ENCODE measurements around the gene SAMSN1. TPM values are rescaled to one million over a fixed set of nuclear protein-coding genes. Genes with fewer than 3 reads are reported as not detected.

SAMSN1 gene
- total RNA-seq, 1 donor from 2014 or later: 2.0 TPM

- no peaks in the 10 kb centered on the region for H3K9me3 Mint-ChIP-seq (ENCODE audit: unreplicated experiment)
- H3K27me3 Mint-ChIP-seq (ENCODE audit: unreplicated experiment): no peaks in the 10 kb centered on the region
- TF ChIP-seq CTCF (IDR thresholded peaks at IDR 0.05; ENCODE audit: unreplicated experiment): no peak
- H3K4me3 Mint-ChIP-seq (ENCODE audit: unreplicated experiment): no peak overlapping the region
- no peak for DNase-seq (ENCODE audit: low spot score)
- H3K27ac Mint-ChIP-seq (ENCODE audit: unreplicated experiment): no peak overlapping the region
- no peaks in the 10 kb centered on the region for H3K4me1 Mint-ChIP-seq (ENCODE audit: unreplicated experiment)
- no peaks in the 10 kb centered on the region for H3K36me3 Mint-ChIP-seq (ENCODE audit: low read depth, unreplicated experiment)
These were observed 59.2 kb downstream of the SAMSN1 start for GRCh38 chr21:14486869-14487268.

- H3K36me3 Mint-ChIP-seq (ENCODE audit: low read depth, unreplicated experiment): no peaks in the 10 kb centered on the region
- TF ChIP-seq CTCF (IDR thresholded peaks at IDR 0.05; ENCODE audit: unreplicated experiment): no peak
- no peaks in the 10 kb centered on the region for H3K9me3 Mint-ChIP-seq (ENCODE audit: unreplicated experiment)
- no peak overlapping the region for H3K27ac Mint-ChIP-seq (ENCODE audit: unreplicated experiment)
- no peaks in the 10 kb centered on the region for H3K4me1 Mint-ChIP-seq (ENCODE audit: unreplicated experiment)
- DNase-seq (ENCODE audit: low spot score): no peak
- no peaks in the 10 kb centered on the region for H3K27me3 Mint-ChIP-seq (ENCODE audit: unreplicated experiment)
- no peak overlapping the region for H3K4me3 Mint-ChIP-seq (ENCODE audit: unreplicated experiment)
These were observed 61.7 kb downstream of the SAMSN1 start for GRCh38 chr21:14484188-14485009.

GRCh38 chr21:14483296-14483695 lies 62.8 kb downstream of the SAMSN1 start:
- Mint-ChIP-seq H3K36me3 (ENCODE audit: low read depth, unreplicated experiment) (no peaks in the 10 kb centered on the region), H3K4me1 (ENCODE audit: unreplicated experiment) (no peaks in the 10 kb centered on the region), H3K9me3 (ENCODE audit: unreplicated experiment) (no peaks in the 10 kb centered on the region), H3K27me3 (ENCODE audit: unreplicated experiment) (no peaks in the 10 kb centered on the region), H3K27ac (ENCODE audit: unreplicated experiment) (no peak overlapping the region), H3K4me3 (ENCODE audit: unreplicated experiment) (no peak overlapping the region)
- no peak for TF ChIP-seq CTCF (IDR thresholded peaks at IDR 0.05; ENCODE audit: unreplicated experiment)
- no peak for DNase-seq (ENCODE audit: low spot score)

GRCh38 chr21:14482165-14482564 lies 64.0 kb downstream of the SAMSN1 start:
- DNase-seq (ENCODE audit: low spot score): no peak
- Mint-ChIP-seq H3K4me1 (ENCODE audit: unreplicated experiment) (no peaks in the 10 kb centered on the region), H3K9me3 (ENCODE audit: unreplicated experiment) (no peaks in the 10 kb centered on the region), H3K27ac (ENCODE audit: unreplicated experiment) (no peak overlapping the region), H3K4me3 (ENCODE audit: unreplicated experiment) (no peak overlapping the region), H3K27me3 (ENCODE audit: unreplicated experiment) (no peaks in the 10 kb centered on the region), H3K36me3 (ENCODE audit: low read depth, unreplicated experiment) (no peaks in the 10 kb centered on the region)
- TF ChIP-seq CTCF (IDR thresholded peaks at IDR 0.05; ENCODE audit: unreplicated experiment): no peak

- no peaks in the 10 kb centered on the region for H3K4me1 Mint-ChIP-seq (ENCODE audit: unreplicated experiment)
- no peaks in the 10 kb centered on the region for H3K9me3 Mint-ChIP-seq (ENCODE audit: unreplicated experiment)
- H3K4me3 Mint-ChIP-seq (ENCODE audit: unreplicated experiment): no peak overlapping the region
- no peak for DNase-seq (ENCODE audit: low spot score)
- no peak overlapping the region for H3K27ac Mint-ChIP-seq (ENCODE audit: unreplicated experiment)
- no peaks in the 10 kb centered on the region for H3K27me3 Mint-ChIP-seq (ENCODE audit: unreplicated experiment)
- no peaks in the 10 kb centered on the region for H3K36me3 Mint-ChIP-seq (ENCODE audit: low read depth, unreplicated experiment)
- no peak for TF ChIP-seq CTCF (IDR thresholded peaks at IDR 0.05; ENCODE audit: unreplicated experiment)
These were observed 65.6 kb downstream of the SAMSN1 start for GRCh38 chr21:14480411-14481031.

All from endothelial cell (in vitro differentiated cells).